GM21786 (cell line): ENCODE measurements around the gene CRYBA2.

ENCODE experiments used
- ATAC-seq: cut with Tn5 transposase; IDR thresholded peaks from one replicate; pipeline ENCODE4 v1.9.1; 2021; ENCODE audit not compliant: unreplicated experiment

The CRYBA2 gene, protein sequence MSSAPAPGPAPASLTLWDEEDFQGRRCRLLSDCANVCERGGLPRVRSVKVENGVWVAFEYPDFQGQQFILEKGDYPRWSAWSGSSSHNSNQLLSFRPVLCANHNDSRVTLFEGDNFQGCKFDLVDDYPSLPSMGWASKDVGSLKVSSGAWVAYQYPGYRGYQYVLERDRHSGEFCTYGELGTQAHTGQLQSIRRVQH

DNA sequence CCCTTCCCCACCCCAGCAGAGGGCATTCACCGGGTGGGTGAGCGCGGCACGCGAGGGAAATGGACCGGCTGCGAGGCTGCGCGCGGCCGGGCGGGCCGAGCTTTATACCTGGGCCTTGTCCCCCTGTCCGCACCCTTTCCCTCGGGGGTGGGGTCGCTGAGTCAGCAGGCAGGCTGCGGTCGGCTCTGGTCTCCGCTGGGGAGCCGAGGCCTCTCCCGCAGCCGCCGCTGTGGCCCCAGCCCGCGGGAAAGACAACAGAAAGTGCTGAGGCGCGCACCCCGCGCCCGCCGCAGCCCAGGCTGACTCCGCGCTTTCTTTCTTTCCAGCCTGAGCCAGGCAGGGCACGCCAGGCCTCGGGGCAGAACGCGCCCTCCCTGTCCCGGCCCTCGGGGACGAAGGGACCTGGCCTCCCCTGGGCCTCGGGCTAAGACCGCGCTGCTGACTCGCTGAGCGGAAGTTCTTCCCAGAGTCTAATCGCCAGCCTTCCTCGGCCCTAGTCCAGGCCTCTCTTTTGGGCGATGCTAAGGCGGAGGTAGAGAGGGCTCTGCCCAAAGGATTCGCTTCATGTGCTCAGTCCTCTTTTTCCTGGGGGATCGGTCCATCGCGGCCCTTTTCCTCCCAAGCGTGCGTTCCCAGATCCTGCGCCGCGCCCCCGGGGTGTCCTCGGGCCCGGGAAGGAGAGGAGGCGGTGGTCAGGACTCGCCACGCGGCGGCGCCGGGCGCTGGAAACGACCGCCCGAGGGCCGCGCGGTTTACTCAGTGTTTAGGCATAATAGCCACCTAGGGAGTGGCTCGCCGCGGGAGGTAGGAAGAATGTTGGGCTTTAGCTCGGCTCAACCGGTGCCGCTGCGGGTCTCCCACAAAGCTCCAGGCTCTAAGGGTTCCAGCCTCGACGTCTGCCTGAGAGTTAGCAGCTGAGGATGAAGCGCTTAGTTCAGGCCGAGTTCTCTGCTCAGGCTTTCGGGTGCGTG is at the start of gene CRYBA2:
Gene CRYBA2, minus strand, starts transcription at position 78 of the 971 bp plus-strand sequence. CDS start 246 bp downstream, outside the sequence.
- no peak for ATAC-seq

DNA sequence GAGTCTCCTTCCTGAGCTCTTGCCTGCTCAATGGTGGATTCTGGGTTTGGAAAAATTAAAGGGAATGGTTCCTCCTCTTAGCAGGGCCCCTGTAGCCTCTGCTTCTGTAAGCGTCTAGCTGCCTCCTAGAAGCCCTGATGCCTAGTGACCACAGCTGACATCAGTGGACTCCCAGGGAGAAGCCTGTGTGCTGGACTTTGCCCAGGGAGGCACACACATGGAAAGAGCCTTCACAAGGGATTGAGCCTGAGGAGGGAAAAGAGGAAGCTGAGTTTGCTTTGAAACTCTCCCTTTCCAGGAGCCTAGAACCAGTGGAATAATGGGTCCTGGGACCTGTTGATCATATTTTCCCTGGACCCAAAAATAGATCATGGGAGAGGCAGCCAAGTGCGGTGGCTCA is 49.5 kb upstream of the CRYBA2 start:
- ATAC-seq, result no peak

DNA sequence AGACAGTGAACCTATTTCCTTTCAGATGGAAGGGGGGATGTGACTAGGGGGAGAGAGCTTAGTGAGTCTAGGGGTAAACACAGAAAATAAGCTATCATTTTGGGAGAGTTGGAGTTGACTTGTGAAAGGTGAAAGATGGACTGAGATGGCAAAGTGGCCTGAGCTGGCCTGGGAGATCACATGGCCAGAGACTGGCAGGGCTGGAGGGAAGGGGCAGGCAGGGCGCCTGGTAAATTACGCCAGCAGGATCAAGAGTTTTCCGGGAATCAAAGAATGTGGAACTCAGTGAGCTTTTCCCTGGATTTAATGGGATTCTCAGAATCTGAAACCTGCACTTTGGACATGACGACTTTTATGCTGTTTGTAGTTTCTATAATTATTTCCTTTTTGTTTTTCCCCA is 48.9 kb upstream of the CRYBA2 start:
- ATAC-seq, result no peak

DNA sequence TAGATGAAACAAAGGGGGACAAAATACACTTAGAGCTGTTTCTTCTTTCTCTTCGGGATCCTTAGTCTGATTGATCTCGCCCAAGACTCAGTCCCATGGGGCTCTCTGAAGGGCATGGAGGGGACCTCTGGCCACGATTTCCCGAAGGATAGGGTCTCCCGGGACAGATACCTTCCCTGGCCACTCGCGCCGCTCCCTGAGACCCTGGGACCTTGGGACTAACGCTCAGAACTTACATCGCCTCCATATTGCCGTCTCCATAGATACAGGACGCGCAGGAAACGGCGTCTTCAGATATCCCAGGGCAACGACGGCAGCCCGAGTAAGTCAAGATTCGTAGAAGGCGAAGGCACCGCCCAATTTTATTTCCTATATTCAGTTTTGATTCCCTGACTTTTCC is 48.0 kb upstream of the CRYBA2 start, which contains the start of gene CFAP65:
Gene CFAP65, minus strand, starts transcription at position 265 of the 400 bp plus-strand sequence. CDS start 2,468 bp downstream, outside the sequence.
- no peak for ATAC-seq

DNA sequence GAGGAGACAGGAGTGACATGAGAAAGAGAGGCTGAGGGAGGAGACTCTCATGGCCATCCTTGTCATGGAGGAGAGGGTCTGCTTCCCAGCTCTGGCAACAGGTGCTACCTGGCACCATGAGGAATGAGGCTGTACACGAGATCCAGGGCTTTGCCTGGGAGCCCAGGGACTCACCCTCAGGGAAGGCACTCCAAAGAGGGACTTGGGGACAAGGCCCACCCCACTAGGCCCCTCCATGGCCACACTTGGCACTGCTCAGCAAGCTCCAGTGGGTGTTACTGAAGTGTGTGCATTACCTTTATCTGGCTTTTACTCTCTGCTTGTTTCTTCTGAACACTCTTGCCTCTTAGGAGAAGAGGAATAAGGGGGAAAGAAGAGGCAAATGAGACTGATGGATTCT is 45.4 kb upstream of the CRYBA2 start:
- no peak for ATAC-seq

DNA sequence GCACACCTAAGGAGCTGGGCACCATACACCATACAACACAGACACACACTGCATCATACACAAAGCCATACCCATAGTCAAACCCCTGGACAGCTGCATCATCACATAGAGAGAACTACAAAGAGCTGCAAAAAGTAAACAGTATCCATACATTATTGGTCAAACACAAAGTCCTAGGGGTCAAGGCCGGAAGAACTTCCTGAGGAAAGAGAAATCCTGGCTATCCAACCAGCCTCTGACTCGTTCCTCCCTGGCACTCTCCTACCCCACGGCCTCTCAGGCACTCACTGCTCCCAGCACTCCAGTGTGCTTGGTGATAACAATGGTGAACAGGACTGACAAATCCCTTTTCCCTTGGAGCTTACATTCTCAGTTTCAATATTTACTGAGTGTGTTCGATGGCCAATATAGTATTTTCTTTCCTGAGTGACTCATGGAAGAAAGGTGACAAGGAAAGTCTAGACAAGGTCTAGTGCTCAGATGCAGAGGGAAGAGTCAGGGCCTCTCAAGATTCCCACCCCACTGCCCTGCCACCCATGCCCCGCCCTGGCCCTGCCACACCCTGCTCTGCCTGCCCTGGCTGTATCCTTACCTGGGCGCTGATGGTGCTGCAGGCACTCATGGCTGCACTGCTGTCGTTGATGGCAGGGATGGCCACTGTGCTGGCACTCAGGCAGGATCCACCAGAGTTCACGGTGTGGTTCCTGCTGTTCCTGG is 44.7 kb upstream of the CRYBA2 start:
- no peak for ATAC-seq

DNA sequence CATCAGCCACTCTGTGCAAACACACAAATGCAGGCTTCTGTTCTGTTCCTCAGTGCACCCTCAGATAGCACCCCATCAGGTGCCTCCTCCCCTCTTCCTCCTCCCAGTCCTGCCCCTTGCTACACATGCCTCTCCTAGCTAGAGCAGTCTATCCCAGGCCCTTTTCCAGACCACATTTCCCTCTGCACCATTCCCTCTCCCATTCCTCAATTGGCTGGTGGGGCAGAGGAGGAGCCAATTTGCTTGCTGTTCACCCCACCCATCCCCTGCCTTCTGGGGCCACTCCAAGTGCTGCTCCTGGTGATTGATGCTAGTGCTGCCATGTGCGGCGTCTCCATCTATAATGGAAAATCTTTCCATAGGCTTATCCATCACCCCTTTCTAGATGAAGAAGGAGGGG is 42.7 kb upstream of the CRYBA2 start:
- ATAC-seq, result no peak

DNA sequence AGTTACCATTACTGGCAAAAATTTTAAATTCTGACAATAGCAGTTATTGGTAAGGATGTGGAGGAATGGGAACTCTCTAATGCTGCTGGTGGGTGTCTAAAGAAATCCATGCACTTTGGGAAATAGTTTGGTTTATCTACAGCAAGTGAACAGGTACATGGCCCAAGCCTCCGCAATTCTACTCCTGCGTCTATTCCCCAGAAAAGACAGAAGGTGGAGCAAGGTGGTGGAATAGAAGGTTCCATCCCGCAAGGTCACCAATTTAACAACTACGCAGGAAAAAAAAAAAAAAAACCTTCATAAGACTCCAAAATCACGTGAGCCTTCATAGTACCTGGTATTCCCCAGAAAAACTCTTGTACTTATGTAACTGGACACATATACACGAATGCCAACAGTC is 41.6 kb upstream of the CRYBA2 start:
- no peak for ATAC-seq

DNA sequence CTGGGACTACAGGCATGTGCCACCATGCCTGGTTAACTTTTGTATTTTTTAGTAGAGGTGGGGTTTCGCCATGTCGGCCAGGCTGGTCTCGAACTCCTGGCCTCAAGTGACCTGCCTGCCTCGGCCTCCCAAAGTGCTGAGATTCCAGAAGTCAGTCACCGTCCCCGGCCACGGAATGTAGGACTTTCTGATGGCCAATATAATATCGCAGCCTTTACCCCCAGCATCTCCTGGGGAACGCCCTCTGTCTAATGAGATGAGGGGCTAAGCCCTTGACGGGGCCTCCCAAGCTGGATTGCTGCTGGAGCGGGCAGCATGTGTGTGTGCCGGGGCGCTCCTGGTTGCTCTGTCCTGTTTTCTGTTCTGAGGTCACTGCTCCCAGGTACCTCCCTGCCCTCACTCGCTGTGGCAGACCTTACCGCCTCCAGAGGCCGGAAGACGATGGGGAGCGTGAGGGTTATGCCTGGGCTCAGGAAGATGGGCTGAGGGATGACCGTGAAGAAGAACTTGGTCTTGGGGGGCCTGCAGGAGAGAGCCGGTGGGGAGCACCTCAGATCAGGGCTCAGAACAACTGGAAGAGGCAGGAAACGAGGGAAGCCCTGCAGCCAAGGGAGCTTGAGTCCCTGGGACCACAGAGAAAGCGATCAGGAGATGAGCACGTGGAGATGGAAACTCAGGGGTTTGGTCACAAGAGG is 39.0 kb upstream of the CRYBA2 start:
- no peak for ATAC-seq

DNA sequence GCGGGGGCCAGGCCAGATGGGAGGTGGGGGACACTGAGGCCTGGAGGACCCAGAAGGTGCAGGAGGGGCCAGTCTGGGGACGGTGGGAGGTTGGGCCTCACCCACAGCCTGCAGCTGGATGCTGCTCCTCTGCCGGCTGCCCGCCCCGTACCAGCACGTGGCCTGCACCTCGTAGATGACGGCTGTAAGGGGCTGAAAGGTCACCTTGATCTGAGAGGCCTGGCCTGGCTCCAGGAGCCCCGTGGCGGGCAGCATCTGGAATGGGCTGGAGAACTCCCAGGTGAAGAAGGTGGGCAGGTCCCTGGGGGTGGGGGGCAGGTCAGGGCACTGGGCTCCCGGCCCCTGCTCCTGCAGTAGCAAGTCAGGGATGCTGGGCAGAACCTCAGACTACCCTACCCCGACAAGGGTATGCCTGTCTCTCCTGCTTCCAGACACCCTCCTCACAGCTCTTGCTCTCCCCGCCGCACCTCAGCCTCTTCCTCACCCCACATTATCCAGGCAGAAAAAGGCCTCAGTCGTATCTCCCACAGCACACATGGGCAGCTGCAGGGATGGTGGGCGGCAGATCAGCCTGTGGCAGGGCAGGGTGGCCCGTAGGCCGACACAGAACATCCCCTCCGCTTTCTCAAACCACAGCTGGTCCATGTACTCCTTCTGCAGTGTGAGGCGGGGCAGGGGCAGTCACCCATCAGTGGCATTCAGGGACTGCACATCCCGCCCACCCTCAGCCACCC is 38.0 kb upstream of the CRYBA2 start:
- ATAC-seq, result no peak

DNA sequence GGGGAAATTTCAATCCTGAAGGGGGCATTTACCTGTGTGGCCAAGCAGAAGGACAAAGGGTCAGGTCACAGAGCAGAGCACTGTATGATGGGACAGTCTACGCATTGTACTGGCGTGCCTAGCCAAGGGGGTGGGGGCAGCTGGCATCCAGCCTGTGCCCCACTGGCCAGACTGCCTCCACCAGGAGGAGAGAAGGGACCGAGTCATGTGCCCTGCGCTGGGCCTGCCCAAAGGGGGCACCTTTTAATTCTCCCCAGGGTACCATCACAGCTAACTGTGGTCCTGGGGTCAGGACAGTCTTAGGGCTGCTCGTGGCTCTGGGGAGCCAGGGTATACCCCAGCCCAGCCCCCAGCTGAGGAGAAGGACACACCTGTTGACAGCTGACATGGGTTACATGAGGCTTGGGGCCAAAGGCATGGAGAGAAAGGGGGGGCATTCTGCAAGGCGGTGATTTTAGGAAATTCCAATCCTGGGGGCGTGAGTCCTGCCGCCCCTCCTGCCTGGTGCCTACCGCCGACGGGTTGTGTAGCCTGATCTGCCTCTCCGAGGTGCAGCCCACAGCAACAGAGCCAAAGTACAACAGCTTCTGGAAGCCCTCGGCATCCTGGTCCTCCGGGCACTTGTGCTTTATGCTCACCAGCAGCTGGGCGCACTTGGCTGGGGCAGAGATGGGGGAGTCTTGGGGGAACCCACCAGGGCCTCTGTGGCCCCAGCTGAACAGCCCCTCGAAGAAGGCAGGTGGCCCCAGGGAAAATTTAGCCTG is 37.1 kb upstream of the CRYBA2 start:
- ATAC-seq, result no peak

DNA sequence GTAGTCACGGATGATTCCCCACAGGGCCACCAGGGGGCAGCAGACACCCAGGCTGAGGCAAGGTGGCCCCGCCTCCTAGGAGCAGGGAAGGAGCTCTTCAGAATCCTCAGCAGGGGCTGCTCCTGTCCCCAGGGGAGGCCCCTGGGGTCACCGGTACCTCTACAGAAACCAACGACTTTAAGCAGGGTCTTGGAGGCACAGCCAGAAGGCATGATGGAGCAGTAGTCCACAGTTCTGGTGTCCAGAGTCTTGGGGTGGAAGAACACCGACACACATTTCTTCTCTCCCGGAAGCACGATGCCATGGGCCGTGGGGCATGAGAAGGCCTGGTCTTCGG is 36.6 kb upstream of the CRYBA2 start:
- peak; percentile 69 for ATAC-seq

DNA sequence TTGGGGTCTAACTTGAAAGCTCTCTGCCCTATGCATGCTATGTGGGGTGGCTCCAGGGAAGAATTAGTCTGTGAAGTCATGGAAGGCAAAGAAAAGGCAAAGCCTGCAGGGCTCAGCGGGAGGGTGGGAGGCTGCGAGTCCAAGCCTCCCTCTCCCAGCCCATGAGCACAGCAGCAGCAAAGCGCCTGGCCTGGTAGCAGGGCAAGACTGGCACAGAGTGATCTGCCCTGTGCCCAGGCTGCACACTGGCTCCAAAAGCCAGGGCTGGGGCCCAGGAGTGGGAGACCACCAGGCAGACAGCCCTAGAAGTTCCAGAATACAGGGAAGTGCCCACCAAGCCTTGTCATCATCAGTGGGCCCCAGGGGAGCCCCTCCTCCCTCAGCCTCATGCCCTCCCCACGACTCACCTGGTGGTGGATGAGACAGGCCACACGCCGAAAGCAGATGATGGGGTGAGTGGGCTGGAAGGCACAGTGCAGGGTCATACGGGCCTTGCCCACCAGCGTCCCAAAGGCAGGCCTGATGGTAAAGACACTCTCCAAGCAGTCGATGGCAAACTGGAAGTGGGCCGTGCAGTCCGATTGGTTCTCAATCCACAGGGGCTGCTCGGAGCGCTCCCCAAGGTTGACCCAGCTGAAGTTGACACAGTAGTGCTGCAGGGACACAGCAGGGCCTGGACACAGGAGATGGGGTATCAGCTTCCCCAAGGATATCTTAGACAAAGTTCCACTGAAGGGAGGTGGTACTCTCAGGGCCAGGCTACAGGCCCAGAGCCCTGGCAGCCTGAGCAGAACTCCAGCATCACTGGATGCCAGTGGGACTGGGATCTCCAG is 36.0 kb upstream of the CRYBA2 start:
- no peak for ATAC-seq

DNA sequence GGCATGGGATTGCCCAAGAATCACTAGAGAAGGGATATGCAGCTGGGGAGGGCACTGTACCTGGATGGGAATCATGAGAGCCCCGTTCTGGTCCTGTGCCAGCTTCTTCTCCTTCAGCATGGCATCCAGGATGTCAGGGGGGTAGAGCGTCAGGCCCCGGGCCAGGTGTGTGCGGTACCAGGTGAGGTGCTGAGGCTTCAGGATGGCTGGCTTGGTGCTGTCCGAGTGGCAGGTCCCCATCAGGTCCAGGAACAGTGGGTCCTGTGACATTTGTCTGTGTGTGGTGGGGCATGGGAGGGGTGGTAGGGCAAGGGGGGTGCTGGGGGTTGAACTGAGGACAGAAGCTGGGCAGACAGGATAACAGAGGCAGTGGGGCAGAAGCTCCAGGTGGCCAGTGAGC is 34.9 kb upstream of the CRYBA2 start:
- ATAC-seq, result no peak

DNA sequence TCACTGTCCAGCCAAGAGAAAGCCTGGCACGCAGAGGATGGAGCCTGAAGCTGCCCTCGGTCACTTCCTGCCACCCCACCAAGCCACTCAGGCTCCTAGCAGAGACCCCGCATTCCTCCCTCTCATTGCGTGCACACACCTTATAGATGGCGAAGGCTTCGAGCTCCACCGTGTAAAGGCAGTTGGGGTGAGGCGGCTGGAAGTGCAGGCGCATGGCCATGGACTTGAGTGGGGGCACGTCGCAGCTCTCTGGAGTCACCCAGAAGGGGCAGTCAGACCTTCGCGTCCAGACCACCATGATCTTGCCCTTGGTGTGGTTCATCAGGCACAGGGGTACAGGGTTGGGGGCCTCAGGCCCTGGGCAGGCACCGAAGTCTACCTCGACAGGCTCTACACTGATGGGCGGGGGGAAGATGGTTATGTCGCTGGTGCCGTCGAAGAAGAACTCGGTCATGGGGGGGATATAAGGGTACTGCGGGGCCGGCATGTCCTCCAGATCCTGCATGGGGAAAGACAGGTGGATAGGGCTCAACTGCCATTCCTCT is 34.4 kb upstream of the CRYBA2 start:
- ATAC-seq, result no peak

DNA sequence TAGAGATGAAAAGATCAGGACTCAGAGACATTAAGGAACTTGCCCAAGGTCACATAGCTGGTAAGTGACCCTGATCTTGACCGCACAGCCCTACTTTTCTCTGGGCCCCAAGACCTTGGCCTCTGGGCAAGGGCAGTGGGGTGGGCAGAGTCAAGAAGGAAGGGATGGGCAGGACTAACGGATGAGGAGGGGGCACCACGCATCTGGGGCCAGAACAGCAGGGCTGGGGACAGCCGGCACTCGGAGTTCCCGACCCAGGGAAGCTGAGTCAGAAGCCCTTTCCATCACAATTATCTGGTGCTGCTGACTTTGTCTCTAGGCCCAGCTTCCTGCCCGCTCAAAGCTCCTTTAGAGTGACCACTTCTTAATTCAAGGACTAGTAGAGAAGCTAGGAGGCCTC is 33.7 kb upstream of the CRYBA2 start:
- no peak for ATAC-seq

DNA sequence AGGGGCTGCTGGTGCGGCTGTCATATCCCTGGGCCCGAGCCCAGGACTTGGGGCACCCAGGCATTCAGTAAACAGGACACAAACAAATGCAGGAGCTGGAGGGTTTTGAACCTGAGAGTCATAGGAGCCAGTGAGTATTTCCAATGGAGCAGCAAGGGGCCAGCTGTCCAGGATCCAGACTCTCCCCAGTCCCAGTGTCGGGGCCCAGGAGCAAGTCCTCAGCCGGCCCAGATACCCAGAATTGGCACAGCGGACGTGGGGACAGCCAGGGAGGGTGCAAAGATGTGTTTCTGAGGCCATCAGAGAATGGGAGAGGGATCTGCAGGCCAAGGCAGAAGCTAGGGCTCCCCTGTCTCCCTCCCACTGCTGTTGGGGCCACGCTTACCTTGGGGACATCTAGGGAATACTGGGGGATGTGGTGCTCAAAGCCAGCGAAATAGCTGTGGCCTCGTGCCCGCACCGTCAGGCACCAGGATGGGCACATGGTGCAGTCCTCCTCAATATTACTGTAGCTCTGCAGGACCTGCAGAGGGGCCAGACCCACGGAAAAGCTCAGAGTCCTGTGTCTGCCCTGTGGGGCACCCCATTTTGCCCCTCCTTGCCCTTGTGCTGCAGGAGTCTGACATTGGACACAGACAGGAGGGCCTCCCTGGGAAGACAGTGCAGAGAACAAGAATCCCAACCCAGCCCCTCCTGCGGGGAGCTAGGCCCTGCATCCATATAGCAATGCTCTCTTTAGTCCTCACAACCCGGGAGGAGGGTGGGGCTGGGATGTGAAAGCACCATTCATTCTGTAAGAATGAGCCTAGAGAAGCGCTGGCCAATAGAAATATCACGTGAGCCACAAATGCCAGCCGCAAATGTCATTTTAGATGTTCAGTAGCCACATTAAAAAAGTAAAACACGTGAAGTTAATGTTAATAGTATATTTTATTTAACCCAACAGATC is 32.7 kb upstream of the CRYBA2 start:
- no peak for ATAC-seq
